ENCODE data around the gene SMARCB1.

SMARCB1 gene

DNA sequence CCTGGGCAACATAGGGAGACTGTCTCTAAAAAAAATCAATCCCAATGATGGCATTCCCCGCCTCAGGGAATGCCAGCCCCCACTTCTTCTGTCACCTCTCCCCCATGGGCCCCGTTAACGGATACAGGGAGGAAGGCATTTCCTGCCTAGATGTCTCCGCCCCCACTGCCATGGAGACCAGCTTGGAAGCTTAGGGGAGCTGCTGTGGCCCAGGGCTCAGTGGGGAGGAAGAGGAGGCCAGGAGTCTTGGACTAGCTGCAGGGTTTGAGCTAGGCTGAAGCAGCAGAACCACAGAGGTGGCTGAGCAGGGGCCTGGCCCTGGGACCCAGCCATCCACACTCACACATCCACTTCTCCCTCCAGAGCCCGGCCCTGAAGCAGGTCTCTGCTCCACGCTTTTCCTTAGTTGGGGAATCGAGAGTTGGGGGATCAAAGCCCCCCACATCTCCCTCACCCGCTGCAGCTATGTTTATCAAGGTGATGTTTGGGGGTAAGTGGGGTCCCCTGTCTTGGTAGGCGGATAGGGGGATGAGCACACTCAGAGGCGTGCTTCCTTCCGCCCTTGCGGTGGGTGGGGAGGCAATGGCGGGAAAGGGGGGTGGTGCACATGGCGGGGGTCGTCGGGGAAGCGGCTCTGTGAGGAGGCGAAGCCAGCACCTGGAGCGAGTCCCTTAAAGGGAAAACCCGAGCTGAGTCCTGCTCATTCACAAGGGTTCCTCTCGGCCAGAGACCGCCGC lies 23.8 kb upstream of the SMARCB1 start, which contains the start of gene C22orf15:
TSS of gene C22orf15 (plus strand) at position 149 of the 737 bp plus-strand sequence. CDS start at position 466, 317 bp downstream.
- DNase-seq (ENCODE audit: low spot score) = no peak

- no peak for DNase-seq (ENCODE audit: low spot score)
Observed at GRCh38 chr22:23763579-23763945, 23.2 kb upstream of the SMARCB1 start.

GRCh38 chr22:23763954-23764353 lies 22.8 kb upstream of the SMARCB1 start:
- no peak for DNase-seq (ENCODE audit: low spot score)

DNA sequence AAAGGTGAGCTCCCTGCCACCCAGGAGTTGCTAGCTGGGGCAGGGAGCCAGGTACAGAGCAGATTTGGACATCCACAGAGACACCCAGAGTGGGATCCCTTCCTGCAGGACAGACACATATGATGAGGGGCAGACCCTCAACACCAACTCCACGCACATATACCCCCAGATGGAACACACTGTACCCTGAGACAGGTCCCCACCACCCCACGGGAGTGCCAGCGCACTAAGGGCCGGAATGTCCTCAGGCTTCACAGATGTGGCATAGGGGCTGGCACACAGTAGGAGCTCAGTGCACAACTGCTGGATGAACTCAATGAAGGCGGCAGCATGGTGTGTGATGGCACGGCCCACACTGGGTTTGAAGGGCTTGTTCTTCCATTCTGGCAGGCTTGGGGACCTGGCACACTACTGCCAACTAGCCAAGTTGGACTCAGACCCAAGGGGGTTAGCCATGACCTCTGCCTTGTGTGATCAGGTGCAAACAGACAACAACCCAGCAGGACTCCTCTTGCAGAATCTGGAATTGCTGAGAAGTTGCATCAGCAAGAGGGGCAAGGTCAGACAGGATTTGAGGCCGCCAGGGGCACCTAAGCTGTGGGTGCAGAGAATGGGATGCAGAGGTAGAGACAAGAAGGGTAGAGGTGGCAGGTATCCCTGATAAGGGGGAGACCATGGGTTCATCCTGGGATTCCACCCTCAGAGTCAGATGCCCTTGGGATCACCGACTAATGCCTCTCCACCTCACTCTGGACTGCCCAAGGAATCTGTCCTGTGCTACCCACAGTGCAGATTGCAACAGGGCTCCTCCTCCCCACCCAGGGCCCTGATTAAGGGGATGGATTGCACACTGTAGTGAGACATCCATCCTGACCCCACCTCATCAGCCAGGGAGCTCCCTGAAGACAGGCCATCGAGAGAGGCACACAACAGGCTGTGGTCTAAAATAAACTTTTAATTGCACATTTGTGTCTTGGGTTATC lies 21.6 kb upstream of the SMARCB1 start:
- DNase-seq (ENCODE audit: low spot score) = no peak

DNA sequence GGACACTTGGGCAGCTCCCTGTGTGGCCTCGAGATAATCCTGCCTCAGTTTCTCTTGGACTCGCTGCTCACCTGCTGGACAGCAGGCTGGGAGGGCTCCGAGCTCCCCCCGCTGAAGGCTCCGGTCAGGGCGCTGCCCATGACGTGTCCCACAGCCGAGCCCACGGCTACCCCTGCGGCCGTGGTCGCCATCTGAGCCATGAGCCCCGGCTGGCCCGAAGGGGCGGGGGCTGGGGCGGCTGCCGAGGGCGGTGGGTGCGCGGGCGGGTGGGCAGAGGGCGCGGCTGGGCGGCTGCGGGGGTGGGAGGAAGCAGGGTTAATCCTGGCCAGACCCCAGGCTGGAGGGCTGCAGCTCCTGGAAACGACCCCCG lies 19.5 kb upstream of the SMARCB1 start:
- no peak for DNase-seq (ENCODE audit: low spot score)

DNA sequence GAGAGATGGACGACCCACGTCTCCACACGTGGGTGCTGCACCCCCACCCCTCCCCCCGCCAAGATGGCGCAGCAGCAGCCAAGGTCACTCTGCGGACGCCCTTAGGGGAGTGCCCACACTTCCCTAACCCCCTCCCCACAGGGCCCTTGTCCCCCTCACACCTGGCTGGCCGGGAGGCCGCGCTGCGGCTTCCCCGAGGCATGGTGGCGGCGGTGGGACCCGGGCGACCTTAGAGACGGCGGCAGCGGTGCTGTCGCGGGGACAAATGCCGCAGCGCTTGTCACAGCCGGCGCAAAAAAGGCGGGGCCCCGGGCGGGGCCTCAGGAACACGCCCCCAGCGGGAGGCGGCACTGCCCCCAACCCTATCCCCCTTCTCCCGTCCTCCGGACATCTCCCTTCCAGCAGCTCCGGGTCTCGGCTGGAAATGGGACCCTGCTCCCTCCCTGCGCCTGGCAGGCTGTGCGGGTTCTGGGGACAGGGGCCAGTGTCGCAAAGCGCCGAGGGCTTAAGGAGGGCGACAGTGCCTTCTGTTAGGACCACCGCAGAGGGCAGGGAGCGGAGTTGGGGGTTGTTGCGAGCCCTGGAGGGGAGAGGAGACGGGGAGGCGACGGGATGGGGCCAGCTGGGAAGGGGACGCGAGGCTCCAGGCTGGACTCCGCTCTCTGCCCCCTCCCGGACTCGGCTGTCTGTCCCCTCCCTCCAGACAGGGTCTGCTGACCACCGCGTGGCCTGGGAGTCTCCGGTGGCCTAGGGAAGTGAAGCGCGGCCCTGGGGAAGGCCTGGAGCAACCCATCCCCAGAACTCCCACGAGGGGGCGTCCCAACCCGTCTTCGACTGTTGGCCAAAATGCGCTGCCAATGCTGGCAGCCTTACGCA lies 18.9 kb upstream of the SMARCB1 start, which contains the start of gene CHCHD10:
TSS of gene CHCHD10 (minus strand) at position 300 of the 876 bp plus-strand sequence. CDS start at position 202, 98 bp downstream.
- DNase-seq (ENCODE audit: low spot score) = peak; percentile 84

GRCh38 chr22:23769321-23769965 lies 17.3 kb upstream of the SMARCB1 start:
- DNase-seq (ENCODE audit: low spot score) = no peak

GRCh38 chr22:23772315-23772648 lies 14.5 kb upstream of the SMARCB1 start:
- no peak for DNase-seq (ENCODE audit: low spot score)

- no peak for DNase-seq (ENCODE audit: low spot score)
Observed at GRCh38 chr22:23772649-23773473, 13.9 kb upstream of the SMARCB1 start, which contains the start of gene MMP11. TSS of gene MMP11 (plus strand) at chr22:23772849. CDS start at chr22:23772871, 22 bp downstream.

- no peak for DNase-seq (ENCODE audit: low spot score)
Observed at GRCh38 chr22:23773483-23774113, 13.2 kb upstream of the SMARCB1 start.

DNA sequence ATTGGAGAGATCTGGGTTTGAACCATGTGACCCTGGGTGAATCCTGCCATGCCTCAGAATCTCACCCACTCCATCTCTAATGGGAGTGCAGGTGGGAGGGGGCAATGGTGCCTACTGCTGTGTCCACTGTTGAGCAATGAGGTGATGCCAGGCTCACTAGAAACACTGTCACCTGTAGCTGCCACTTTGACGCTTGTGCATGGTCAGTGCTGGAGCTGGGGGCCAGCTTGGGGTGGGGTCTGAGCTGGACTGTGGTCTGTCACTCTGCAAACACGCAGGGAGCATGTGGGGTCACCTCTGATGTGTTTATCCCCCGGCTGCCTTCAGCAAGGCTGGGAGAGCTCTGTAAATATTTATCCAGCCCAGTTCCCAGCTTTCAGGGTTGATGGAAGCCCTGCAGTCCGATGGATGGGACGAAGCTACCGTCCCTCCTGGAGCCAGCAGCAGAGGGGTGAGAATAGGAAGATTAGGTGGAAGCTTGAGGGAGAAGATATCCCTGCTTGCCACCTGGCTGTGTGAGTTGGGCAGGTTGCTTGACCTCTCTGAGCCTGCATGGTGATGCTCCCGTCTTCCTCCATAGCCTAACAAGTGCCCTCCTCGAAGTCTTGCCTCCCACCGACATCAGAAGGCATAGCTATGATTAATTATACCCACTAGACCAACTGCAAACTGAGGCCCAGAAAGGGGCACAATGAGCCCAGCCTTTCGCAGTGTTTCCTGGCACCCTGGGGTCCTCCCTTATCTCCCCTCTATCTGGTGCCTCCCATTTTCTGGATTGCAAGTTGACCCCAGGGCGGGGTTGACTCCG lies 12.4 kb upstream of the SMARCB1 start:
- no peak for DNase-seq (ENCODE audit: low spot score)

DNA sequence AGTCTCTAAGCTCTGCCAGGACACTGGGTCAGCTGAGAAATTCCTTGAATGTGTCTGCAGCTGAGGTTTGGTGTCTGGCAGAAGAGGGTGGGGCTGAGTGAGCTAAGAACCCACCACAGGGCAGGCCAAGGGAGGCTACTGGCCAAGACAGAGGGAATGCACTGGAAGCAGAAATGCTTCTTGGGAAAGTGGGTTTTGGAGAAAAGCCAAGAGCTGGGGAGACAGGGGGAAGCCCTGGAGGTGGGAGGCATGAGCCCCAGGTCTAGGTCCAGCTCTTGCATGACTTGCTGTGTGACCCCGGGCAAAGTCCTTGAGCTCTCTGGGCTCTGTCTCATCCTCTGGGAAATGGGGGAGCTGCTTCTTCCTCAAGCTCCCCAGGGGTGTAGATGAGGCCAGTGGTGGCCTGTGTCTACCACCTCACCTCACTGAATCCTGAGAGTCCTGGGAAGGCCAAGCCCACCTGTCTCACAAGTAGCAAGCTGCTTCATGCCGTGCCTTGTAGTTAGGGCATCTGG lies 11.8 kb upstream of the SMARCB1 start:
- no peak for DNase-seq (ENCODE audit: low spot score)

GRCh38 chr22:23775779-23776375 lies 10.9 kb upstream of the SMARCB1 start:
- DNase-seq (ENCODE audit: low spot score) = no peak

DNA sequence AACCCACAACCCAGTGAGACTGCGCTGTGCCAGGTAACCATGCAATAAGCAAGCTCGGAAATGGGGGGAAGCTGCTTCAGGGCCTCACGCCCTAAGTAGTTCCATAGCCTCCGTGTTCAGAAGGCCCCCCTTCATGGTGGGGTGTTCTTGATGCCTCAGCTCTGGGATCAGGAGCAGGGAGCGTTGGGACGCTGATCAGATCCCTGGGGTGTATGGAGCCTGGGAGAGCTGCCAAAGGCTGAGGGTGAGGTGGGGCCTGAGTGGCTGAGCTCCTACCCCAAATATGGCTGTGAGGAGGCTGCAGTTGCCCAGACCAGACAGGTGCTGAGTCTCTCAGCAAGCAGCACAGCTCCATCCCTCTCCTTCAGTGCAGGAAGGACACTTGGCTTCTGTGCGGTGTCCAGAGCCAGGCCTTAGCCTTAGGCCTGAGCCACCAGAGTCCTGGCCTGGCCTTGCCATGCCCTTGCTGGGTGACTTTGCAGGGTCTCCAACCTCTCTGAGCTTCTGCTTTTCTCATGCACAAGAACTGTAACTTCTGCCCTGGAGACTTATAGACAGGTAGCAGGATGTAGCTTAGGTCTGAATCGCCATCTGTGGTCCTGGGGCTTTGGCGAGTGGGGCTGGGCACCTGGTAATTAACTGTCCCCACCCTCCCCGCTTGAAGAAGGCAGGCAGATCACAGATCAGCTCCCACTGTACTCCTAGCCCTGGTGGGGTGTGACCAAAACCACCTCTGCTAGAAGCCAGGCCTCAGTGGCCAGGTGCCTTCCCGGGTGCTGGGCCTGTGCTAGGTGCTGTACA lies 8.8 kb upstream of the SMARCB1 start:
- no peak for DNase-seq (ENCODE audit: low spot score)

DNA sequence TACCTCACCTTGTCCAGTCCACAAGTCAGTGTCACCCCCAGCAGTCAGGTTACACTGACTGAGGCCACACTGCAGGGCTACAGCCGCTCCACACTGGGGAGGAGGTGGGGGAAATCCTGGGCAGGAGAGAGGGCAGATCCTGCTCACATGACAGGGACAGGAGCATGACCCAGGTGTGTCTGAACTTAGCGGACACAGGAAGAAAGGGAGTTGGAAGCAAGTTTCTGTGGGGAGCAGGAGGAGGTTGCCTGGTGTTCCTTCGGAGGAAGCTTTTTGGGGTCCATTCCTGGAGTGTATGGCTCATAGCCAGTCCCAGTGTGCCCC lies 8.2 kb upstream of the SMARCB1 start:
- no peak for DNase-seq (ENCODE audit: low spot score)

- no peak for DNase-seq (ENCODE audit: low spot score)
Observed at GRCh38 chr22:23779083-23779482, 7.7 kb upstream of the SMARCB1 start.

DNA sequence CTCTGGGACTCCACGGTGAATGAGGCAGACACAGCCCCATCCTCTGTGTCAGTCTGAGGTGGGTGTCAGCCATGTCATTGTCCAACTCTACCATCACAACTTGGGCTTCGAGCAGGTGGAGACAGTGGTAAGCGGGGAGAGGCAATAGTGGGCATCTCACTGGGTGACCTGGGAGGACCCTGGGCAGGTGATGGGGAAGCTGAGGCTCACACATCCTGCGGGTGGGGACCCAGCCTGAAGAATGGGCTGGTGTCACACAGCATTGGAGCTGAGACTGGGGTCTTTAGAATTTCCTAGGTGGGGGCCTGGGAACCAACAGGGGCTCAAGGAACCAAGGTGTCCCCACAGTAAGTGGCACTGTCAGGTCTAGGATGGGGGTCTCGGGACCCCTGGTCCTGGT lies 7.0 kb upstream of the SMARCB1 start:
- DNase-seq (ENCODE audit: low spot score) = no peak

Data from pons (tissue), 1 donor.